RWPE1 (cell line): ENCODE results near the gene SBF1.
"Not testable (repeated sequence)": the region's sequence is repeated elsewhere in the genome, so short reads cannot be mapped to it uniquely, and the experiment has no call there.

Experiments used
- CTCF ChIA-PET: fragments of 350-600 bp; sonication (Branson Sonifier 250); formaldehyde crosslinking; extraction: SDS; loops from one replicate; lab custom pipeline; 2021; lab: Yijun Ruan, JAX
- POLR2A ChIA-PET: fragments of 400-600 bp; formaldehyde crosslinking; extraction: SDS; loops from one replicate; lab custom pipeline; 2020; ENCODE audit warnings: antibody characterized with exemption; ENCODE audit not compliant: low non-redundant PET; lab: Yijun Ruan, JAX
- DNase-seq: peaks from one replicate; pipeline ENCODE4 v3.0.0; 2012; ENCODE audit warnings: low spot score
- H3K27ac ChIP-seq: fragments of 450-650 bp; 2 replicates; pipeline ENCODE4 v1.5.1; 2017
- CTCF ChIP-seq: fragments of 450-650 bp; conservative IDR thresholded peaks from 2 replicates; pipeline ENCODE4 v1.5.1; 2017; ENCODE audit warnings: low read depth, mild to moderate bottlenecking

Gene SBF1

GRCh38 chr22:50414476-50415248, 60.2 kb downstream of the SBF1 start:
- DNase-seq = no peak
- TF ChIP-seq CTCF = no peak
- CTCF ChIA-PET = no interaction called here
- 0 out of 2 replicates have a peak overlapping the region, but pooled peaks have one; percentile 5 for H3K27ac ChIP-seq
- POLR2A ChIA-PET = no interaction called here

- CTCF ChIA-PET, POLR2A ChIA-PET, DNase-seq: not testable (repeated sequence)
- peak overlapping the region; percentile 20 for H3K27ac ChIP-seq
Measured at GRCh38 chr22:50408954-50409353, 65.9 kb downstream of the SBF1 start.

GRCh38 chr22:50408311-50408710, 66.5 kb downstream of the SBF1 start:
- DNase-seq = no peak
- TF ChIP-seq CTCF = no peak
- CTCF ChIA-PET = interaction anchor here (0.7 kb wide), 1 partner anchor 8 kb away, joined by 4 read pairs; no protein-coding TSS in a partner anchor
- POLR2A ChIA-PET = no interaction called here
- peak overlapping the region; percentile 20; the same call in 1 of the 2 replicates for H3K27ac ChIP-seq

- no peak for DNase-seq
- no peak for TF ChIP-seq CTCF
- H3K27ac ChIP-seq = 0 out of 2 replicates have a peak overlapping the region, but pooled peaks have one; percentile 6
- CTCF ChIA-PET = no interaction called here
- POLR2A ChIA-PET = no interaction called here
Measured at GRCh38 chr22:50406416-50407170, 68.2 kb downstream of the SBF1 start.

- TF ChIP-seq CTCF = no peak
- ChIA-PET CTCF (no interaction called here), POLR2A (no interaction called here)
- H3K27ac ChIP-seq = peak overlapping the region; percentile 12; the same call in 1 of the 2 replicates
- no peak for DNase-seq
Measured at GRCh38 chr22:50403701-50404101, 71.1 kb downstream of the SBF1 start.

- H3K27ac ChIP-seq = no peak overlapping the region
Measured at GRCh38 chr22:50401907-50402306, 72.9 kb downstream of the SBF1 start.

More at GRCh38 chr22:50401907-50402306, 72.9 kb downstream of the SBF1 start:
- ChIA-PET POLR2A (no interaction called here), CTCF (no interaction called here)
- DNase-seq = no peak
- no peak for TF ChIP-seq CTCF
